DND-41 (cell line): Measurements from ENCODE around the gene SAMD5.

Source experiments
- ATAC-seq: fragments of 200-7000 bp; cut with Tn5 transposase; 3 replicates; pipeline ENCODE4 v1.9.1; 2021; ENCODE audit warnings: low read depth; ENCODE audit not compliant: insufficient read depth
- DNase-seq: peaks from one replicate; pipeline ENCODE4 v3.0.0-alpha.2; 2020
- H2AFZ ChIP-seq: 2 replicates; pipeline ENCODE4 v1.6.0; 2012; ENCODE audit warnings: low read depth, low read length
- H3K27ac ChIP-seq: 2 replicates; pipeline ENCODE4 v1.5.1; 2012; ENCODE audit warnings: low read length, inconsistent platforms
- H3K27me3 ChIP-seq: fragments of 200-600 bp; sonication (generic); 2 replicates; pipeline ENCODE4 v1.6.0; 2012; ENCODE audit warnings: low read length, mild to moderate bottlenecking, inconsistent platforms; ENCODE audit not compliant: insufficient read depth, poor library complexity
- H3K36me3 ChIP-seq: 2 replicates; pipeline ENCODE4 v1.5.1; 2012; ENCODE audit warnings: low read length, inconsistent platforms; ENCODE audit not compliant: insufficient read depth
- H3K4me1 ChIP-seq: 2 replicates; pipeline ENCODE4 v1.5.1; 2012; ENCODE audit warnings: mild to moderate bottlenecking, low read length; ENCODE audit not compliant: insufficient read depth
- H3K4me2 ChIP-seq: 2 replicates; pipeline ENCODE4 v1.6.0; 2012; ENCODE audit warnings: mild to moderate bottlenecking, moderate library complexity, low read length, inconsistent platforms; ENCODE audit not compliant: insufficient read depth
- H3K4me3 ChIP-seq, 2 experiments: fragments of 200-600 bp in 1 of 2; shearing (Covaris generic) in 1 of 2; 2 replicates each; pipeline ENCODE4 v1.5.1; 2012 to 2016; ENCODE audit warnings: inconsistent platforms in 2 of 2, low read length in 2 of 2, mild to moderate bottlenecking in 2 of 2, low read depth in 1 of 2, moderate library complexity in 1 of 2
- H3K79me2 ChIP-seq: 2 replicates; pipeline ENCODE4 v1.6.0; 2012; ENCODE audit warnings: low read length, inconsistent platforms; ENCODE audit not compliant: insufficient read depth
- H3K9ac ChIP-seq: 2 replicates; pipeline ENCODE4 v1.6.0; 2012; ENCODE audit warnings: low read depth, mild to moderate bottlenecking, inconsistent platforms, low read length, moderate library complexity
- H3K9me3 ChIP-seq: 2 replicates; pipeline ENCODE4 v1.5.1; 2012; ENCODE audit warnings: low read length, moderate library complexity, mild to moderate bottlenecking, inconsistent platforms; ENCODE audit not compliant: insufficient read depth, severe bottlenecking
- H4K20me1 ChIP-seq: 2 replicates; pipeline ENCODE4 v1.6.0; 2012; ENCODE audit warnings: low read length; ENCODE audit not compliant: insufficient read depth
- CTCF ChIP-seq: IDR thresholded peaks from 2 replicates; pipeline ENCODE4 v1.5.1; 2012; ENCODE audit warnings: borderline replicate concordance, low read length, moderate library complexity, mild to moderate bottlenecking; ENCODE audit not compliant: poor library complexity, severe bottlenecking; ENCODE audit errors: extremely low read depth
- EZH2 ChIP-seq: IDR thresholded peaks from 3 replicates; pipeline ENCODE4 v1.6.1; 2012; ENCODE audit warnings: borderline replicate concordance, low read depth, mild to moderate bottlenecking, moderate library complexity, low read length, inconsistent platforms; ENCODE audit not compliant: severe bottlenecking

The SAMD5 gene

GRCh38 chr6:147563472-147563871, 55.0 kb downstream of the SAMD5 start:
- Histone ChIP-seq H3K79me2 (no peaks in the 10 kb centered on the region), H3K4me3 (no peak overlapping the region), H3K27me3 (peaks cover 3% of the 10 kb centered on the region), H4K20me1 (no peaks in the 10 kb centered on the region), H3K36me3 (no peaks in the 10 kb centered on the region), H3K9ac (no peak overlapping the region), H3K27ac (no peak overlapping the region), H3K9me3 (no peaks in the 10 kb centered on the region), H3K4me2 (no peak overlapping the region), H2AFZ (no peak overlapping the region), H3K4me1 (no peaks in the 10 kb centered on the region)
- TF ChIP-seq EZH2 (no peak), CTCF (no peak)
- ATAC-seq (no peak), DNase-seq (no peak)

- ATAC-seq, result no peak
- H3K9me3 ChIP-seq, result no peaks in the 10 kb centered on the region
Measured at GRCh38 chr6:147564556-147564955, 56.1 kb downstream of the SAMD5 start.

GRCh38 chr6:147566244-147566898, 57.9 kb downstream of the SAMD5 start:
- H3K4me2 ChIP-seq, result no peak overlapping the region
- no peak for ATAC-seq
- no peak for DNase-seq
- H3K4me1 ChIP-seq, result no peaks in the 10 kb centered on the region
- no peaks in the 10 kb centered on the region for H3K9me3 ChIP-seq
- no peaks in the 10 kb centered on the region for H3K79me2 ChIP-seq
- H3K9ac ChIP-seq, result no peak overlapping the region
- H4K20me1 ChIP-seq, result no peaks in the 10 kb centered on the region
- TF ChIP-seq EZH2 (no peak), CTCF (no peak)
- H3K27me3 ChIP-seq, result peaks cover 3% of the 10 kb centered on the region
- no peak overlapping the region for H3K4me3 ChIP-seq
- H3K36me3 ChIP-seq, result no peaks in the 10 kb centered on the region
- no peak overlapping the region for H3K27ac ChIP-seq
- no peak overlapping the region for H2AFZ ChIP-seq

More at GRCh38 chr6:147564556-147564955, 56.1 kb downstream of the SAMD5 start:
- peaks cover 3% of the 10 kb centered on the region for H3K27me3 ChIP-seq
- H3K27ac ChIP-seq, result no peak overlapping the region
- TF ChIP-seq CTCF (no peak), EZH2 (no peak)
- no peaks in the 10 kb centered on the region for H4K20me1 ChIP-seq
- H3K4me1 ChIP-seq, result no peaks in the 10 kb centered on the region
- no peak overlapping the region for H3K4me2 ChIP-seq
- H2AFZ ChIP-seq, result no peak overlapping the region
- H3K9ac ChIP-seq, result no peak overlapping the region
- H3K79me2 ChIP-seq, result no peaks in the 10 kb centered on the region
- DNase-seq, result no peak
- no peaks in the 10 kb centered on the region for H3K36me3 ChIP-seq
- H3K4me3 ChIP-seq, result no peak overlapping the region
